NT2/D1 (cell line): ENCODE data around the gene MED12L.

Experiments used
- SUZ12 ChIP-seq: IDR thresholded peaks from 2 replicates; pipeline ENCODE4 v1.6.1; 2011; ENCODE audit not compliant: insufficient read length, insufficient read depth; ENCODE audit errors: extremely low read depth
- ZNF274 ChIP-seq: IDR thresholded peaks from 2 replicates; pipeline ENCODE4 v1.6.1; 2011; ENCODE audit warnings: mild to moderate bottlenecking, low read depth, low read length

DNA sequence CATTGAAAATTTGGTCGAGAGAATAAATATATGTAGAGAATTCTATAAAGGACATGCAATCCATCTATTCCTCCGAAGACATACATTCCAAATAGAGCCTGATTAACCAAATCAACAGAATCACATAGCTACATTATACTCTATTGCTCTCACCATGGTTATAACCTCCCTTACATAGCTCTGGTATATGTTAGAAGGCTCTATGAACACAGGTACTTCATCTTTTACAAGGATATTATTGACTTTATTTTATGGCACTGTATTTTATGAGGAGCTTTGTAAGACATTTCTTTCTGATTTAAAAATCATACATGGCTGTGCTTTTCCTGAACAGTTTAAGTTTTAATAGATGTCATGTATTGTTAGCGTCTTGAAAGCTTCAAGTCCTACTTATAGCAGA lies 370.6 kb downstream of the MED12L start:
- TF ChIP-seq SUZ12 (no peak), ZNF274 (no peak)
